Lower leg skin (tissue), 3 donors: ENCODE measurements around the gene ZNF296.

Source experiments
- POLR2A ChIP-seq, 2 donors: fragments of 450-650 bp; IDR thresholded peaks; one replicate each; pipeline ENCODE4 v1.6.1; 2016 to 2017; ENCODE audit warnings: antibody characterized with exemption in 2 of 2, mild to moderate bottlenecking in 1 of 2, moderate library complexity in 1 of 2
- TF ChIP-seq, protein P1 (sequence below), 3 donors: fragments of 450-650 bp; IDR thresholded peaks; one replicate each; pipeline ENCODE4 v1.5.1; 2016; ENCODE audit warnings: antibody characterized with exemption in 3 of 3, mild to moderate bottlenecking in 3 of 3, moderate library complexity in 2 of 3

DNA sequence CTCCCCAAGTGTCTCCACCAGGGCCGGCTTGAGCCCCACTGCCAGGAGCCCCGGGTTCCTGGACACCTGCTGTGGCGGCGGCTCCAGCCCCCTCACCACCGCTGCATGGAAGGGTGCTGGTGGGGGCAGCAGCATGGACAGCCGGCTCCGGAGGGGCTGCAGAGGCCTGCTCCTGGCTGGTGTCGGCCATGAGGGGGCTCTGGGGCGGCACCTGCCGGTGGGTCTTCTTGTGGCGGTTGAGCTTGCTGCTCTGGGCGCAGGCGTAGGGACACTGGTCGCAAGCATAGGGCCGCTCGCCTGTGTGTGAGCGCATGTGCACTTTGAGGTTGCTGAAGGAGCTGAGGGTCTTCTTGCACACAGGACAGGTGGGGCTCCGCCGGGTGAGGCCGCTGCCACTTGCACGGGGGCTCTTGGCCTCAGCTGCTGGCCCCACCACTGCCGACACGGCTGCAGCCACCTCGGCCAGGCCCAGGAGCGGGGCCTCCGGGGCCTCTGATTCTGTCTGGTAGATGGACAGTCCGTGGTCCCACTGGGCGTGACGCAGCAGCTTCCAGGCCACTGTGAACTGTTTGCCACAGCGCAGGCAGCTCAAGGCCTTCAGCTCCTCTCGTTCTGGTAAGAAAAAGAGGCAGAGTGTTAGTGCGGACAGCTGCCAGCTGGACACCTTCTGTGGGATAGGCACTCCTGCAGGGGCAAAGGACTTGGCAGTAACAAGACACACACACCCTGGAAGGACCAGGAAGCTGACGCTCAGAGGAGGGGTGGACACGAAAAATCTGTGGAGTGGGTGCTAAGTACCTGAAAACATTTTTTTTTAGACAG is 4.1 kb downstream of the ZNF296 start:
- TF ChIP-seq POLR2A (IDR thresholded peaks at IDR 0.05): no peak
- TF ChIP-seq, protein P1, sequence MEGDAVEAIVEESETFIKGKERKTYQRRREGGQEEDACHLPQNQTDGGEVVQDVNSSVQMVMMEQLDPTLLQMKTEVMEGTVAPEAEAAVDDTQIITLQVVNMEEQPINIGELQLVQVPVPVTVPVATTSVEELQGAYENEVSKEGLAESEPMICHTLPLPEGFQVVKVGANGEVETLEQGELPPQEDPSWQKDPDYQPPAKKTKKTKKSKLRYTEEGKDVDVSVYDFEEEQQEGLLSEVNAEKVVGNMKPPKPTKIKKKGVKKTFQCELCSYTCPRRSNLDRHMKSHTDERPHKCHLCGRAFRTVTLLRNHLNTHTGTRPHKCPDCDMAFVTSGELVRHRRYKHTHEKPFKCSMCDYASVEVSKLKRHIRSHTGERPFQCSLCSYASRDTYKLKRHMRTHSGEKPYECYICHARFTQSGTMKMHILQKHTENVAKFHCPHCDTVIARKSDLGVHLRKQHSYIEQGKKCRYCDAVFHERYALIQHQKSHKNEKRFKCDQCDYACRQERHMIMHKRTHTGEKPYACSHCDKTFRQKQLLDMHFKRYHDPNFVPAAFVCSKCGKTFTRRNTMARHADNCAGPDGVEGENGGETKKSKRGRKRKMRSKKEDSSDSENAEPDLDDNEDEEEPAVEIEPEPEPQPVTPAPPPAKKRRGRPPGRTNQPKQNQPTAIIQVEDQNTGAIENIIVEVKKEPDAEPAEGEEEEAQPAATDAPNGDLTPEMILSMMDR (IDR thresholded peaks at IDR 0.05): no peak
